ENCODE measurements around the gene C16orf82.

DNA sequence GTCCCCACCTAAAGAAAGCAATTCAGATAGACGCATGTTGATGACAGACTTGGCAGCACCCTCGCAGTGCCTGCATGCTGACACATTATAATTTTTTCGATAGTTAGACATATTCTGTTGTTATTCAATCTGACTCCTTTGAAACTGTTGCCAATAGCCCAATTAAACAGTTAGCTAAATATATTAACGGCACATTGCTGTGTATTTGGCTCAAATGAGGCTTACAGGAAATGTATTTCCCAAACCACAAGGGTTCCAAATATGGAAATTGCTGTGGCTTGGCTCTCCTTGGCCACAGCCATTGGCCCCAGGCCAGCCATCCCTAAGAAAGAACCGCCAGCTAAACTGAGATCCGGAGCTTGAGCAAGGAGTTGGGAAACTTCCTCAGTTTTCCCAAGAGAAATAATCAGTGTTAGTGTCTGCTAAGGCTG lies 31.1 kb downstream of the C16orf82 start:
- no peak; the same call in 1 of the 2 replicates for TF ChIP-seq POLR2AphosphoS5 (IDR thresholded peaks at IDR 0.05; ENCODE audit: borderline replicate concordance, low read depth, low read length)
- TF ChIP-seq EZH2 (IDR thresholded peaks at IDR 0.05), result no peak
- peak; percentile 62 for TF ChIP-seq FOXP2 (optimal IDR thresholded peaks at IDR 0.05; ENCODE audit: control extremely low read depth, extremely low read length, insufficient read depth)

All from SK-N-MC (cell line).